Measurements from ENCODE around the gene ERAS. TPM values are rescaled to one million over a fixed set of nuclear protein-coding genes. Genes with fewer than 3 reads are reported as not detected.

ERAS gene
- polyA plus RNA-seq, 2 of the 4 experiments (the other 2 are of a cell fraction): 0.06 TPM; not detected in 1

DNA sequence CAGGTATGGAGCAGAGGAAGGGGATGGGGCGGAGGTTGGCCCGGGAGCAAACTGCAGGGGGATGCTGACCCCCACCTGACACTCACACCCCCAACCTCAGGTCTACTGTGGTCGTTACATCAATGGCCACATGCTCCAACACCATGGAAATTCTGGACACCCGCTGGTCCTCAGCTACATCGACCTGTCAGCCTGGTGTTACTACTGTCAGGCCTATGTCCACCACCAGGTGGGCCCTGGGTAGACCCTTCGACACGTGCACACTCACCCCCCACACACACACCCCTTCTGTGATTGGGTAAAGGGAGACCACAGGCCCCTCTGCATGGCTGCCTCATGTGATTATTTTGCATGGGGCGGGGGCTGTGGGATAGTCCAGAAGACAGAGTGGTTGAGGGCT is 2.2 kb upstream of the ERAS start:
- no peaks in the 10 kb centered on the region for H3K4me1 ChIP-seq
- H3K4me2 ChIP-seq: no peak overlapping the region
- ATAC-seq (no peak), FAIRE-seq (no peak), DNase-seq (ENCODE audit: low read depth in 1 of 2, low spot score in 1 of 2) (no peak)
- ChIA-PET POLR2A (no interaction called here), CTCF (interaction anchor here (1.3 kb wide), 1 partner anchor 10 kb away, joined by 3 read pairs; no protein-coding TSS in a partner anchor)
- TF ChIP-seq SMC3 (IDR thresholded peaks at IDR 0.05) (no peak), ESRRA (IDR thresholded peaks at IDR 0.05; ENCODE audit: borderline replicate concordance, low read length) (no peak), ZSCAN20 (CRISPR knock-in tag; IDR thresholded peaks at IDR 0.05) (no peak), KDM5A (IDR thresholded peaks at IDR 0.05) (no peak), FOSB (CRISPR knock-in tag; IDR thresholded peaks at IDR 0.05) (no peak)
- TF ChIP-seq, protein P1, sequence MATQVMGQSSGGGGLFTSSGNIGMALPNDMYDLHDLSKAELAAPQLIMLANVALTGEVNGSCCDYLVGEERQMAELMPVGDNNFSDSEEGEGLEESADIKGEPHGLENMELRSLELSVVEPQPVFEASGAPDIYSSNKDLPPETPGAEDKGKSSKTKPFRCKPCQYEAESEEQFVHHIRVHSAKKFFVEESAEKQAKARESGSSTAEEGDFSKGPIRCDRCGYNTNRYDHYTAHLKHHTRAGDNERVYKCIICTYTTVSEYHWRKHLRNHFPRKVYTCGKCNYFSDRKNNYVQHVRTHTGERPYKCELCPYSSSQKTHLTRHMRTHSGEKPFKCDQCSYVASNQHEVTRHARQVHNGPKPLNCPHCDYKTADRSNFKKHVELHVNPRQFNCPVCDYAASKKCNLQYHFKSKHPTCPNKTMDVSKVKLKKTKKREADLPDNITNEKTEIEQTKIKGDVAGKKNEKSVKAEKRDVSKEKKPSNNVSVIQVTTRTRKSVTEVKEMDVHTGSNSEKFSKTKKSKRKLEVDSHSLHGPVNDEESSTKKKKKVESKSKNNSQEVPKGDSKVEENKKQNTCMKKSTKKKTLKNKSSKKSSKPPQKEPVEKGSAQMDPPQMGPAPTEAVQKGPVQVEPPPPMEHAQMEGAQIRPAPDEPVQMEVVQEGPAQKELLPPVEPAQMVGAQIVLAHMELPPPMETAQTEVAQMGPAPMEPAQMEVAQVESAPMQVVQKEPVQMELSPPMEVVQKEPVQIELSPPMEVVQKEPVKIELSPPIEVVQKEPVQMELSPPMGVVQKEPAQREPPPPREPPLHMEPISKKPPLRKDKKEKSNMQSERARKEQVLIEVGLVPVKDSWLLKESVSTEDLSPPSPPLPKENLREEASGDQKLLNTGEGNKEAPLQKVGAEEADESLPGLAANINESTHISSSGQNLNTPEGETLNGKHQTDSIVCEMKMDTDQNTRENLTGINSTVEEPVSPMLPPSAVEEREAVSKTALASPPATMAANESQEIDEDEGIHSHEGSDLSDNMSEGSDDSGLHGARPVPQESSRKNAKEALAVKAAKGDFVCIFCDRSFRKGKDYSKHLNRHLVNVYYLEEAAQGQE (IDR thresholded peaks at IDR 0.05): no peak
- TF ChIP-seq, protein P2, sequence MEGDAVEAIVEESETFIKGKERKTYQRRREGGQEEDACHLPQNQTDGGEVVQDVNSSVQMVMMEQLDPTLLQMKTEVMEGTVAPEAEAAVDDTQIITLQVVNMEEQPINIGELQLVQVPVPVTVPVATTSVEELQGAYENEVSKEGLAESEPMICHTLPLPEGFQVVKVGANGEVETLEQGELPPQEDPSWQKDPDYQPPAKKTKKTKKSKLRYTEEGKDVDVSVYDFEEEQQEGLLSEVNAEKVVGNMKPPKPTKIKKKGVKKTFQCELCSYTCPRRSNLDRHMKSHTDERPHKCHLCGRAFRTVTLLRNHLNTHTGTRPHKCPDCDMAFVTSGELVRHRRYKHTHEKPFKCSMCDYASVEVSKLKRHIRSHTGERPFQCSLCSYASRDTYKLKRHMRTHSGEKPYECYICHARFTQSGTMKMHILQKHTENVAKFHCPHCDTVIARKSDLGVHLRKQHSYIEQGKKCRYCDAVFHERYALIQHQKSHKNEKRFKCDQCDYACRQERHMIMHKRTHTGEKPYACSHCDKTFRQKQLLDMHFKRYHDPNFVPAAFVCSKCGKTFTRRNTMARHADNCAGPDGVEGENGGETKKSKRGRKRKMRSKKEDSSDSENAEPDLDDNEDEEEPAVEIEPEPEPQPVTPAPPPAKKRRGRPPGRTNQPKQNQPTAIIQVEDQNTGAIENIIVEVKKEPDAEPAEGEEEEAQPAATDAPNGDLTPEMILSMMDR (IDR thresholded peaks at IDR 0.05): no peak
- no peak overlapping the region for H3K4me3 ChIP-seq
- H3K27ac ChIP-seq: no peak overlapping the region
- no peaks in the 10 kb centered on the region for H3K9me3 ChIP-seq
- 89% methylated on average over 5 of the region's 8 CpGs for WGBS (ENCODE audit: missing lambda C conversion rate)

DNA sequence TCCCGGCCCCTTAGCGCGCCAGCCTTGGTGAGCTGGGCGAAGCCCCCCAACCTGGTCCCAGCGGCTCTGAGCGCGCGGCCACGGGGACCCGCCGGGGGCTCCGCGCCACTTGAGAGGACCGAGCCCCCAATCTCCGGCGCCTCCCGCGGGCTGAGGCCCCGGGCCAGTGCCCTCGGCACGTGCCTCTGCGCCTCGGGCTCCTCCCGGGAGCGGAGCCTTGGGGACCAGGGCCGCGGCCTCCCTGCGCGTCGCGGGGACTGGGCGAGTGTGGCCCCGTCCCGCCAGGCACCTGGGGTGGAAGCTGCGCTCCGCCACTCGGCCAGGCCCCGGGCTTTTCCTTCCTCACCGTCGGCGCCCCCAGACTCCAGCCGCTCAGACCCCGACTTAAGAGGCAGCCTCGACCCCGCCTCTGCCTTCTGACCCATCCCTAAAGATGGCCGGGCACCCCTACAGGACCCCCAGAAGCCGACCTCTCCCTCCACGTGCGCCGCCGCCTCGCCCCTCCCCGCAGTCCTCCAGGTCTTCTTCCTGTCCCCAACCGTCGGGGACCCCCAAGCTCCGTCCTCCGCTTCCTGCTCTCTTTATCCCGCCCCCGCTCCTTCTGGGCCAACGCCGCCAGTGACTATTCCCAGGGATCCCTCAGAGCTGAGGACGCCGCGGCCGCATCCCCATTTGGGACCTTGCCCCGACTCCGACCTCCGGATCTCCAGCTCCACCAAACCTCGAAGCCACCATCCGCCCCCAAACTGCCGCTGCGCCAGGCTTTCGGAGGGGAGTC is 752 bp downstream of the ERAS start:
- Histone ChIP-seq H3K4me3 (no peak overlapping the region), H3K4me2 (no peak overlapping the region), H3K27ac (no peak overlapping the region), H3K4me1 (no peaks in the 10 kb centered on the region), H3K9me3 (no peaks in the 10 kb centered on the region)
- ATAC-seq: no peak
- TF ChIP-seq RAD21 (conservative IDR thresholded peaks at IDR 0.05 in 1 of 2, IDR thresholded peaks at IDR 0.05 in 1 of 2): no peak
- no peak for TF ChIP-seq ZC3H11A (IDR thresholded peaks at IDR 0.05)
- TF ChIP-seq MAZ (IDR thresholded peaks at IDR 0.05; ENCODE audit: borderline replicate concordance, low read depth, low read length): no peak
- TF ChIP-seq MYC (IDR thresholded peaks at IDR 0.05; ENCODE audit: borderline replicate concordance, low read length): no peak
- no peak for TF ChIP-seq SREBF2 (IDR thresholded peaks at IDR 0.05)
- TF ChIP-seq POLR2A (IDR thresholded peaks at IDR 0.05; ENCODE audit: low read length): no peak
- TF ChIP-seq HOXA7 (CRISPR knock-in tag; IDR thresholded peaks at IDR 0.05): no peak
- no peak for TF ChIP-seq BHLHE40 (IDR thresholded peaks at IDR 0.05; ENCODE audit: low read depth, low read length)
- TF ChIP-seq, protein P3, sequence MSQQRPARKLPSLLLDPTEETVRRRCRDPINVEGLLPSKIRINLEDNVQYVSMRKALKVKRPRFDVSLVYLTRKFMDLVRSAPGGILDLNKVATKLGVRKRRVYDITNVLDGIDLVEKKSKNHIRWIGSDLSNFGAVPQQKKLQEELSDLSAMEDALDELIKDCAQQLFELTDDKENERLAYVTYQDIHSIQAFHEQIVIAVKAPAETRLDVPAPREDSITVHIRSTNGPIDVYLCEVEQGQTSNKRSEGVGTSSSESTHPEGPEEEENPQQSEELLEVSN (IDR thresholded peaks at IDR 0.05; ENCODE audit: borderline replicate concordance, low read depth): no peak
- TF ChIP-seq EHF (CRISPR knock-in tag; IDR thresholded peaks at IDR 0.05): no peak
- ChIA-PET CTCF (no interaction called here), POLR2A (no interaction called here)
- no peak for FAIRE-seq
- WGBS (ENCODE audit: missing lambda C conversion rate): 97% methylated on average over 45 of the region's 73 CpGs
- DNase-seq (ENCODE audit: low read depth in 1 of 2, low spot score in 1 of 2): no peak

DNA sequence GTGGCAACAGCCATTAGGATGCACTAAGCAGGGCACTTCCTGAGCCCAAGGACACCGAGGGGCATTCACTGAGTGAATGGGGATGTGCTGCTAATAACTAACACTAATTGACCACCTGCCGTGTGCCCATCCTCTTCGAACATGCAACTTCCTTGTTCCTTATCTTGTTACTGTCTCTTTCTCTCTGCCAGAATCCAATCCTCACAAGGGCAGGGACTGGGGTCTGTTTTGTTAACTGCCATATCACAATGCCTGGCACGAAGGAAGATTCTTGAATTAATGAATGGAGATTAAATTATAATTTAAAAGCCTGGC is 1.3 kb downstream of the ERAS start:
- WGBS (ENCODE audit: missing lambda C conversion rate): 86% methylated on average over 4 of the region's 4 CpGs
- Histone ChIP-seq H3K4me3 (no peak overlapping the region), H3K4me1 (no peaks in the 10 kb centered on the region), H3K27ac (no peak overlapping the region), H3K4me2 (no peak overlapping the region), H3K9me3 (no peaks in the 10 kb centered on the region)
- ATAC-seq: no peak
- no peak for FAIRE-seq
- CTCF ChIA-PET: no interaction called here
- POLR2A ChIA-PET: no interaction called here
- DNase-seq (ENCODE audit: low read depth in 1 of 2, low spot score in 1 of 2): no peak
- TF ChIP-seq, protein P2 (IDR thresholded peaks at IDR 0.05): no peak
- TF ChIP-seq EHF (CRISPR knock-in tag; IDR thresholded peaks at IDR 0.05) (no peak), MAFK (IDR thresholded peaks at IDR 0.05; ENCODE audit: partially characterized antibody) (no peak), TP53 (CRISPR knock-in tag; IDR thresholded peaks at IDR 0.05) (no peak), BHLHE40 (IDR thresholded peaks at IDR 0.05; ENCODE audit: low read depth, low read length) (no peak), HOXB5 (CRISPR knock-in tag; IDR thresholded peaks at IDR 0.05) (no peak), KDM1A (IDR thresholded peaks at IDR 0.05; ENCODE audit: low read depth) (no peak), SREBF2 (IDR thresholded peaks at IDR 0.05) (no peak), FOXS1 (CRISPR knock-in tag; IDR thresholded peaks at IDR 0.05) (no peak)
- TF ChIP-seq, protein P4, sequence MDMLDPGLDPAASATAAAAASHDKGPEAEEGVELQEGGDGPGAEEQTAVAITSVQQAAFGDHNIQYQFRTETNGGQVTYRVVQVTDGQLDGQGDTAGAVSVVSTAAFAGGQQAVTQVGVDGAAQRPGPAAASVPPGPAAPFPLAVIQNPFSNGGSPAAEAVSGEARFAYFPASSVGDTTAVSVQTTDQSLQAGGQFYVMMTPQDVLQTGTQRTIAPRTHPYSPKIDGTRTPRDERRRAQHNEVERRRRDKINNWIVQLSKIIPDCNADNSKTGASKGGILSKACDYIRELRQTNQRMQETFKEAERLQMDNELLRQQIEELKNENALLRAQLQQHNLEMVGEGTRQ (IDR thresholded peaks at IDR 0.05): no peak
- TF ChIP-seq, protein P5, sequence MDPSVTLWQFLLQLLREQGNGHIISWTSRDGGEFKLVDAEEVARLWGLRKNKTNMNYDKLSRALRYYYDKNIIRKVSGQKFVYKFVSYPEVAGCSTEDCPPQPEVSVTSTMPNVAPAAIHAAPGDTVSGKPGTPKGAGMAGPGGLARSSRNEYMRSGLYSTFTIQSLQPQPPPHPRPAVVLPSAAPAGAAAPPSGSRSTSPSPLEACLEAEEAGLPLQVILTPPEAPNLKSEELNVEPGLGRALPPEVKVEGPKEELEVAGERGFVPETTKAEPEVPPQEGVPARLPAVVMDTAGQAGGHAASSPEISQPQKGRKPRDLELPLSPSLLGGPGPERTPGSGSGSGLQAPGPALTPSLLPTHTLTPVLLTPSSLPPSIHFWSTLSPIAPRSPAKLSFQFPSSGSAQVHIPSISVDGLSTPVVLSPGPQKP (IDR thresholded peaks at IDR 0.05; ENCODE audit: low read depth, low read length): no peak
